ENCODE data around the gene RALGAPA1. TPM values are rescaled to one million over a fixed set of nuclear protein-coding genes. Genes with fewer than 3 reads are reported as not detected.

Gene RALGAPA1
- total RNA-seq, 1 donor from 2014 or later, result 57.4 TPM

GRCh38 chr14:35653045-35653444 lies 156.1 kb downstream of the RALGAPA1 start:
- Mint-ChIP-seq H3K36me3 (ENCODE audit: low read depth) (peaks cover 36% of the 10 kb centered on the region), H3K4me1 (no peaks in the 10 kb centered on the region), H3K27ac (no peak overlapping the region), H3K9me3 (no peaks in the 10 kb centered on the region), H3K4me3 (no peak overlapping the region), H3K27me3 (no peaks in the 10 kb centered on the region)
- ChIA-PET POLR2A (no interaction called here), CTCF (interaction anchor here (0.6 kb wide), 1 partner anchor 122 kb away, joined by 5 read pairs; no protein-coding TSS in a partner anchor)
- DNase-seq (no peak), ATAC-seq (ENCODE audit: low read depth) (no peak)
- intact Hi-C loops (cut with micrococcal nuclease), result no loop called here
- TF ChIP-seq, protein P1, sequence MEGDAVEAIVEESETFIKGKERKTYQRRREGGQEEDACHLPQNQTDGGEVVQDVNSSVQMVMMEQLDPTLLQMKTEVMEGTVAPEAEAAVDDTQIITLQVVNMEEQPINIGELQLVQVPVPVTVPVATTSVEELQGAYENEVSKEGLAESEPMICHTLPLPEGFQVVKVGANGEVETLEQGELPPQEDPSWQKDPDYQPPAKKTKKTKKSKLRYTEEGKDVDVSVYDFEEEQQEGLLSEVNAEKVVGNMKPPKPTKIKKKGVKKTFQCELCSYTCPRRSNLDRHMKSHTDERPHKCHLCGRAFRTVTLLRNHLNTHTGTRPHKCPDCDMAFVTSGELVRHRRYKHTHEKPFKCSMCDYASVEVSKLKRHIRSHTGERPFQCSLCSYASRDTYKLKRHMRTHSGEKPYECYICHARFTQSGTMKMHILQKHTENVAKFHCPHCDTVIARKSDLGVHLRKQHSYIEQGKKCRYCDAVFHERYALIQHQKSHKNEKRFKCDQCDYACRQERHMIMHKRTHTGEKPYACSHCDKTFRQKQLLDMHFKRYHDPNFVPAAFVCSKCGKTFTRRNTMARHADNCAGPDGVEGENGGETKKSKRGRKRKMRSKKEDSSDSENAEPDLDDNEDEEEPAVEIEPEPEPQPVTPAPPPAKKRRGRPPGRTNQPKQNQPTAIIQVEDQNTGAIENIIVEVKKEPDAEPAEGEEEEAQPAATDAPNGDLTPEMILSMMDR (IDR thresholded peaks at IDR 0.05), result no peak

- intact Hi-C loops (cut with micrococcal nuclease), result no loop called here
- DNase-seq (no peak), ATAC-seq (ENCODE audit: low read depth) (no peak)
- Mint-ChIP-seq H3K4me3 (no peak overlapping the region), H3K27me3 (no peaks in the 10 kb centered on the region), H3K36me3 (ENCODE audit: low read depth) (peaks cover 72% of the 10 kb centered on the region), H3K9me3 (peaks cover 24% of the 10 kb centered on the region), H3K27ac (no peak overlapping the region), H3K4me1 (peaks cover 3% of the 10 kb centered on the region)
- CTCF ChIA-PET, result no interaction called here
- TF ChIP-seq, protein P1 (IDR thresholded peaks at IDR 0.05), result no peak
- POLR2A ChIA-PET, result no interaction called here
These were observed 165.6 kb downstream of the RALGAPA1 start for GRCh38 chr14:35643513-35643912.

DNA sequence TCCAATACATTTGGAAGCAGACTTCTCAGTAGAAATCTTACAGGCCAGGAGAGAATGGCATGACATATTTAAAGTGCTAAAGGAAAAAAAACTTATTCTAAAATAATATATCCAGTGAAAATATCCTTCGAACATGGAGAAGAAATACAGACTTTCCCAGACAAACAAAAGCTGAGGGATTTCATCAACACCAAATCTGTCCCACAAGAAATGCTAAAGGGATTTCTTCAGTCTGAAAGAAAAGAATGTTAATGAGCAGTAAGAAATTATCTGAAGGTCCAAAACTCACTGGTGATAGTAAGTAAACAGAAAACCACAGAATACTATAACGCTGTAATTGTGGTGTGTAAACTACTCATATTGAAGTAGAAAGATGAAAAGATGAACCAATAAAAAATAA lies 171.2 kb downstream of the RALGAPA1 start:
- intact Hi-C loops (cut with micrococcal nuclease), result no loop called here
- DNase-seq, result no peak
- ATAC-seq (ENCODE audit: low read depth), result no peak
- Mint-ChIP-seq H3K27me3 (no peaks in the 10 kb centered on the region), H3K9me3 (peaks cover 12% of the 10 kb centered on the region), H3K27ac (no peak overlapping the region), H3K4me3 (no peak overlapping the region), H3K36me3 (ENCODE audit: low read depth) (peaks cover 74% of the 10 kb centered on the region), H3K4me1 (peaks cover 3% of the 10 kb centered on the region)
- TF ChIP-seq, protein P1 (IDR thresholded peaks at IDR 0.05), result no peak
- CTCF ChIA-PET, result no interaction called here
- POLR2A ChIA-PET, result no interaction called here

- Mint-ChIP-seq H3K9me3 (peaks cover 9% of the 10 kb centered on the region), H3K27me3 (no peaks in the 10 kb centered on the region), H3K36me3 (ENCODE audit: low read depth) (peaks cover 71% of the 10 kb centered on the region), H3K27ac (no peak overlapping the region), H3K4me3 (no peak overlapping the region), H3K4me1 (peaks cover 5% of the 10 kb centered on the region)
- TF ChIP-seq, protein P1 (IDR thresholded peaks at IDR 0.05), result no peak
- CTCF ChIA-PET, result no interaction called here
- no peak for ATAC-seq (ENCODE audit: low read depth)
- intact Hi-C loops (cut with micrococcal nuclease), result no loop called here
- POLR2A ChIA-PET, result no interaction called here
- no peak for DNase-seq
These were observed 171.8 kb downstream of the RALGAPA1 start for GRCh38 chr14:35637269-35637668.

DNA sequence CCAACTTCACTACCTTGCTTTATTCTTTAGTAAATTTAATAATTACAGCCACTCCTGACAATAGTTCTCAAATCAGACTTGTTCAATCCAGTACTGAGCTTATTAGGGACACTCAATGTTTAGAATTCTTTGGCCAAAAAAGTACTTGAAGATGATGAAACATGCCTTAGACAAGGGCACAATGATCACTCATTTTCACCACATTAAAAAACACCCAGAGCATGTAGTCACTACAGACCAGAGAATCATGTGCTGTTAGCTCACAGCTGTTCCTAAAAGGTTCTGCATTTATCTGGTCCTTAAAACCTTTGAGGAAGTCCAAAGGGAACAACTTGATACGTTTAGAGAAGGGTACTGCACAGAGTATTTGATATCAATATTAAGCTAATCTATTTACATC lies 176.4 kb downstream of the RALGAPA1 start:
- intact Hi-C loops (cut with micrococcal nuclease), result no loop called here

More for the DNA sequence above, 176.4 kb downstream of the RALGAPA1 start:
- Mint-ChIP-seq H3K27ac (no peak overlapping the region), H3K27me3 (no peaks in the 10 kb centered on the region), H3K9me3 (peaks cover 2% of the 10 kb centered on the region), H3K36me3 (ENCODE audit: low read depth) (peaks cover 51% of the 10 kb centered on the region), H3K4me1 (peaks cover 2% of the 10 kb centered on the region), H3K4me3 (no peak overlapping the region)
- ATAC-seq (ENCODE audit: low read depth) (no peak), DNase-seq (no peak)
- TF ChIP-seq, protein P1 (IDR thresholded peaks at IDR 0.05), result no peak
- POLR2A ChIA-PET, result no interaction called here
- CTCF ChIA-PET, result no interaction called here
